Stimulated activated memory B cell treated with anti-CD40 and anti-IgM and Interleukin-4, amounts not matched to agents 10 μg/mL and 1 μg/mL and 100 μg/mL, for 72 hours (primary cell): ENCODE data around the gene UBE2S.
A peak's percentile ranks its signal among the peaks of the same experiment; 100 is the strongest.

Experiments
- ATAC-seq: fragments of 150-1000 bp; cut with Tn5 transposase; 2 replicates; pipeline ENCODE4 v1.10.0; 2021
- H3K27ac Mint-ChIP-seq: one replicate; pipeline ENCODE4 v1.8.0; 2022; ENCODE audit warnings: mild to moderate bottlenecking, mixed read lengths
- H3K27me3 Mint-ChIP-seq: one replicate; pipeline ENCODE4 v1.8.0; 2022; ENCODE audit warnings: mixed read lengths
- H3K36me3 Mint-ChIP-seq: one replicate; pipeline ENCODE4 v1.8.0; 2022; ENCODE audit warnings: mixed read lengths
- H3K4me1 Mint-ChIP-seq: one replicate; pipeline ENCODE4 v1.8.0; 2022; ENCODE audit warnings: mixed read lengths
- H3K4me3 Mint-ChIP-seq: one replicate; pipeline ENCODE4 v1.8.0; 2022; ENCODE audit warnings: mild to moderate bottlenecking, moderate library complexity, mixed read lengths
- H3K9me3 Mint-ChIP-seq: one replicate; pipeline ENCODE4 v1.8.0; 2022; ENCODE audit warnings: mixed read lengths

Gene UBE2S

DNA sequence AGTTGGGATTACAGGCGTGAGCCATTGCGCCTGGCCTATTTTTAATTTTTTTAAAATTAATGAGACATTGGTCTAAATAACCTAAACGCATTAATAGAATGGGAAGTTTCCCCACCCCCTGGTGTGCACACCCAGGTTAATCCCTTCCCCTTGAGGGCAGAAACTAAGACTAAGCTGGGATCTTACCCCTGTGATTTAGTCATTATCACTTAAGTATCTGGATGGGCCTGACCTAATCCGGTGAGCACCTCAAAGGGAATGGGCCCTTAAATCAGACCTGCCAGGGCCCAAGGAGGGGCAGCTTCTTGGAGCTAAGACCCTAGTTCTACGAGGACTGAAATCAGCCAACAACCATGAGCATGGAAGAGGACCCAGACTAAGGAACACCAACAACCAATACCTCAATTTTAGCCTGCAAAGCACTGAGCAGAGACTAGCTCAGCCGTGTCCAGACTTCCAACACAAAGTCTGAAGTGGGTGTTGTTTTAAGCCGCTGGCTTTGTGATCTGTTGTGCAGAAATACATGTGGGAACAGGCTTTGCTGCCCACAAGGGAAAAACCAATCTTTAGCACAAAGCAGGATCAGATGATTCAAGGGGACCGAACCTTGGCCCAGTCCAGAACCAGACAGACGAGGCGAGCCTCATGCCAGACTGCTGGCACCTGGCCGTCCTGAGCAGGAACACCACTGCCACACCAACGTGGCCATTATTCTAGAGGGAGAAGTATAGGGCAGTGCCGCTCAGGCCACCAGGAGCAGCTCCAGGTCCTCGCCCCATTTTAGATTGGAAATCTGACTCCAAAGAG lies 7.1 kb downstream of the UBE2S start:
- no peak for ATAC-seq
- Mint-ChIP-seq H3K36me3 (peaks cover 35% of the 10 kb centered on the region), H3K9me3 (peaks cover 2% of the 10 kb centered on the region), H3K27me3 (no peaks in the 10 kb centered on the region), H3K4me1 (peaks cover 17% of the 10 kb centered on the region), H3K27ac (no peak overlapping the region), H3K4me3 (no peak overlapping the region)

DNA sequence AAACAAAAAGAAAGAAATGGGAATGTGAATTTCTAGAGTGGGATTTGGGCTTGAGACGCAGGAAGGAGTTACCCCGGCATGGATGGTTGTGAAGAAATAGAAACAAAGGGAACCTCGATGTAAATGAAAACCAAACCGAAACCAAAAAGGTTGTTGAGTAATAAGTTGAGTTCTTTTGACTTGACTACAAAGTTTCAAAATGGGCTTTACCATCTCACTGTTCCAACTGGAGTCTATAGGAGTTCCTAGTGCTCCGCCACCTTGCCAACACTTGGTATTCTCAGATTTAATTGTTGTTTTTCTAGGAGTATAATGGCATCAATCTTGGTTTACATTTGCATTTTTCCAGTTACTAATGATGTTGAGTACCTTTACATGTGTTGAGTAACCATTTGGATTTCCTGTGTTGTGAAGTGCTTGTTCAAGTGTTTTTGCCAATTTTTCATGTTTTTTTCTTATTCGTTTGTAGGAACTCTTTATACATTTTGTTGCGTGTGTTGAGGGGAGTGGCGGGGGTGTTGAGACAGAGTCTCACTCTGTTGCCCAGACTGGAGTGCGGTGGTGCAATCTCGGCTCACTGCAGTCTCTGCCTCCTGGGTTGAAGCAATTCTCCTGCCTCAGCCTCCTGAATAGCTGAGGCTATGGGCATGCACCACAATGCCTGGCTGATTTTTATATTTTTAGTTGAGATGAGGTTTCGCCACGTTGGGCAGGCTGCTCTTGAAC lies 9.2 kb downstream of the UBE2S start:
- Mint-ChIP-seq H3K4me1 (peaks cover 14% of the 10 kb centered on the region), H3K27me3 (no peaks in the 10 kb centered on the region), H3K9me3 (peaks cover 2% of the 10 kb centered on the region), H3K27ac (no peak overlapping the region), H3K36me3 (peaks cover 25% of the 10 kb centered on the region), H3K4me3 (no peak overlapping the region)
- ATAC-seq: no peak

DNA sequence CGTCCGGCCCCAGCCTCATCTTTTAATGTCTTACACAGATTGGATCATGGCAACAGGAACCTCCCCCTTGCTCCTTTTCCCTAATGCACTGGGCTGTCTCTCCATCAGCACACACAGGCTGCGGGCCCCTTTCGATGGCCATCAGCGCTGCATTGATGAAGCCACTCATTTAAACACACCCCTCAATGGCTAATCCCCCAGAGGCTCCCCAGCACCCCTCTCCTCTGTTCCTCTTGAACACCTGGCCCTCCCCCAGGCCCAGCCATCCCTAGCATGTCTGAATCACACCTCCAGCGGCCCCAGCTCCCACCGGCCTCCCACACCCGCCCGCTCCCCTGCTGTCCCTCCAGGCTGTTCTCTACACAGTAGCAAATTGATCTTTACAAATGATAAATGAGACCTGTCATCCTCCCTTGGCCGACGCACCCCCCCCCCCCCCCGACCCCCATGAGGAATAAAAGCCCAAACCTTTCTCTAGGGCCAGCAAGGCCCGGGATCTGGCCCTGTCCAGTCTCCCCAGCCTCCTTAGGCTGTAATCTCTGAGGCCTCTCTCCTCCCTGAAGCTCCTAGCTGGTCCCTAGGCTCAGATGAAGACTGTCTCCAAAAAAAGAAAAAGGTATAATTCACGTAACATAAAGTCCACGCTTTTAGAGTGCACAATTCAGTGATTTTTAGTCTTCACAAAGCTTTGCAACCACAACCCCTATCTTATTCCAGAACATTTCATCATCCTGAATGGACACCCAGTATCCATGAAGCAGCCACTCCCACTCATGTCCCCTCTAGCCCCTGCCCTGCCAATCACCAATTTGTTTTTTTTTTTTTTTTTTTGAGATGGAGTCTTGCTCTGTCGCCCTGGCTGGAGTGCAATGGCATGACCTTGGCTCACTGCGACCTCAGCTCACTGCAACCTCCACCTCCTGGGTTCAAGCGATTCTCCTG lies 14.5 kb downstream of the UBE2S start:
- Mint-ChIP-seq H3K4me3 (no peak overlapping the region), H3K27me3 (no peaks in the 10 kb centered on the region), H3K27ac (no peak overlapping the region), H3K4me1 (peaks cover 37% of the 10 kb centered on the region), H3K36me3 (peaks cover 30% of the 10 kb centered on the region), H3K9me3 (no peaks in the 10 kb centered on the region)
- no peak for ATAC-seq

DNA sequence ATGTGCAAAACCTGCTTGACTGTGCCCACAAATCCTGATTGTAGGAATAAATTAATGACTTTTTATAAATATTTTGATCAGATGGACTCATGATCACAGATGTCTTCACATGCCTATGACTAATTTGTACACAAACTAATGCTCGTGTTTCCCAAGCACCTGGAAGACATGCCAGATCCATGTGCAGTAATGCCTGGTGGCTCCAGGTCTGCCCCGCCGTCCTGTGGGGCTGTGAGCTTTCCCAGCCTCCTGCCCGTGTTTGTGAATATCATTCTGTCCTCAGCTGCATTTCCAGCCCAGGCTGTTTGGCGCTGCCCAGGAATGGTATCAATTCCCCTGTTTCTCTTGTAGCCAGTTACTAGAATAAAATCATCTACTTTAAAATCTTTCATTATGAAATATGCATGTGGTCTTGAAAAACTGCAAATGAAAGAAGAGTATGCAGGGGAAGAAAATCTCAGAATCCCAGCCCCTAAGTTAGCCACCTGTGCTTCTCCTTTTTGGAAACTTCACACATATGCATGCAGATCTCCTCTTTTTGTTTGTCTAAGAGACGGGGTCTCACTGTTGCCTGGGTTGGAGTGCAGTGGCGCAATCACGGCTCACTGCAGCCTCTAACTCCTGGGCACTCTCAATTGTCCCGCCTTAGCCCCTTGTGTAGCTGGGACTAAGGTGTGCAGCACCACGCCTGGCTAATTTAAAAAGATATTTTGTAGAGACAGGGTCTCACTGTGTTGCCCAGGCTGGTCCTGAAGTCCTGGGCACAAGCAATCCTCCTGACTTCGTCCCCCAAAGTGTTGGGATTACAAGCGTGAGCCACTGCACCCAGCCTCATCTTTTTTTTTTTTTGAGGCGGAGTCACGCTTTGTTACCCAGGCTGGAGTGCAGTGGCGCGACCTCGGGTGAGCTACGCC lies 15.6 kb downstream of the UBE2S start:
- Mint-ChIP-seq H3K27ac (no peak overlapping the region), H3K4me1 (peaks cover 45% of the 10 kb centered on the region), H3K27me3 (no peaks in the 10 kb centered on the region), H3K9me3 (no peaks in the 10 kb centered on the region), H3K4me3 (no peak overlapping the region), H3K36me3 (peaks cover 39% of the 10 kb centered on the region)
- no peak for ATAC-seq

DNA sequence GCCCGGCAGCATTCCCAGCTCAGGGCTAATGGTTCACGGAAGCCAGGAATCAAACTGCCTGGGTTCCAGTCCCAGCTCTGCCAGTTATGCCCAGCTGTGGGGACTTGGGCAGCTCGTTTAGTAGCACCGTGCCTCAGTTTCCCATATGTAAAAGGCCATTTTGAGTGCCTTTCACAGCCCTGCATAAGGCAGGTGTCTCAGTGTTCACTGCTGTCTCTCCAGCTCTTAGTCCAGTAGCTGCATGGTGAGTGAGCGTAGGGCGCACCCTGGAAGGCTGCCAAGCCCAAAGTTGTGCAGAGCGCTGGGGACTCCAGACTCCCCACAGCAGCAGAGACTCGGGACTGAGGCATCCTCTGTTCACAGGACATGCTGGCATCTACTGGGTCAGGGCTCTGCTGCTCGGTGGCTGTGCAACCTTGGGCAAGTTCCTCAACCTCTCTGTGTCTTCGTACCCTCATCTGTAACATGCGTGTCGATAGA lies 16.4 kb downstream of the UBE2S start:
- H3K27ac Mint-ChIP-seq: no peak overlapping the region
- no peak for ATAC-seq
- no peak overlapping the region for H3K4me3 Mint-ChIP-seq
- H3K9me3 Mint-ChIP-seq: no peaks in the 10 kb centered on the region
- H3K4me1 Mint-ChIP-seq: peaks cover 52% of the 10 kb centered on the region
- peaks cover 46% of the 10 kb centered on the region for H3K36me3 Mint-ChIP-seq
- no peaks in the 10 kb centered on the region for H3K27me3 Mint-ChIP-seq

DNA sequence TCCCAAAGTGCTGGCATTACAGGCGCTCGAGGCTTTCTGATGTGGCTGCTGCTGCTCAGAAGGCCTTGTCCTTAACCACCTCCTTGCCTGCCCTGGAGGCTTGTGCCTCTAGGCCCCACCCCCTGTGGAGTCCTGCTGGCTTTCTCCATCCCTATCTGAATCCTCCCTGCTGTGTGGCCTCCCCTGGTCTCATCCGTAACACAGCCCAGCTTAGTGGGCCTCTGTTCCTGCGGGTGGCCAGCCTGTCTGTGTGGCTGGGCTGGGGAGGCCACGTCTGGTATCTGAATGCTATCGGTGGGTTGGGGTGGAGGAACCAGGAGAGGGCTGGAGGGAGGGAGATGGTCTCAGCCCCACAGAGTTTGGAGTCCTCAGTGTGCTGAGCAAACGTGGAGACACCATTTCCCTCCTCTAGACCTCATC lies 17.1 kb downstream of the UBE2S start:
- ATAC-seq: no peak
- peak overlapping the region; percentile 10 for H3K4me3 Mint-ChIP-seq
- peak overlapping the region; percentile 52 for H3K27ac Mint-ChIP-seq
- peaks cover 53% of the 10 kb centered on the region for H3K4me1 Mint-ChIP-seq
- peaks cover 53% of the 10 kb centered on the region for H3K36me3 Mint-ChIP-seq
- no peaks in the 10 kb centered on the region for H3K27me3 Mint-ChIP-seq
- no peaks in the 10 kb centered on the region for H3K9me3 Mint-ChIP-seq

DNA sequence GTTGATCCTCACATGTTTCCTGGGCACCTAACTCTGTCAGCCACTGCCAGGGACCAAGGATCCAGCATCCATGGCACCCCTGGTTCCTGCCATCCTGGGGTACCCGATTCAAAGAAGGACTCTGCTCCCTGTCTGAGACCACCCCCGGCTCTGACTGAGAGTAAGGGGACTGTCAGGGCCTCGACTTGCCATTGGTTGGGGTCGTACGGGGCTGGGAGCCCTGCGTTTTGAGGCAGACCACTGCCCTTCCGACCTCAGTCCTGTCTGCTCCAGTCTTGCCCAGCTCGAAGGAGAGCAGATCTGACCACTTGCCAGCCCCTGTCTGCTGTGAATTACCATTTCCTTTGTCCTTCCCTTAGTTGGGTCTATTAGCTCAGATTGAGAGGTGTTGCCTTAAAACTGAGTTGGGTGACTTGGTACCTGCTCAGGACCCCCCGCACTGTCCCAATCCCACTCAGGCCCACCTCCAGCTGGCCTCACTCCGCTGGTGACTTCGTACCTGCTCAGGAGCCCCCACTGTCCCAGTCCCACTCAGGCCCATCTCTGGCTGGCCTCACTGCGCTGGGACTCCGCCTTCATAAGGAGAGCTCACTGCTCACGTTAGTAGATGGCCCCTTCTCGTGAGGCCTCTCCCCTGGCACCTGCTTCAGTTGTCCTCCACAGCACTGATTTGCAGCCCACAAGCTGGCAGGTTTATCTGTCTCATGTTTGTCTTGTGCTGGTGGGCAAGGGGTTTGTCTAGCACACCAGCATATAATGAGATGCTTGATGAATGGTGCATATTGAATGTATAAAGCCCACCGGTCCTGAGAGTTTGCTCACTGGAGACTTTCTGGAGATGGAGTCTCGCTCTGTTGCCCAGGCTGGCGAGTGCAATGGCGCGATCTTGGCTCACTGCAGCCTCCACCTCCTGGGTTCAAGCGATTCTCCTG lies 17.9 kb downstream of the UBE2S start:
- no peaks in the 10 kb centered on the region for H3K9me3 Mint-ChIP-seq
- H3K36me3 Mint-ChIP-seq: peaks cover 53% of the 10 kb centered on the region
- H3K4me3 Mint-ChIP-seq: peak overlapping the region; percentile 27
- peak overlapping the region; percentile 52 for H3K27ac Mint-ChIP-seq
- peaks cover 61% of the 10 kb centered on the region for H3K4me1 Mint-ChIP-seq
- ATAC-seq: no peak
- H3K27me3 Mint-ChIP-seq: no peaks in the 10 kb centered on the region

DNA sequence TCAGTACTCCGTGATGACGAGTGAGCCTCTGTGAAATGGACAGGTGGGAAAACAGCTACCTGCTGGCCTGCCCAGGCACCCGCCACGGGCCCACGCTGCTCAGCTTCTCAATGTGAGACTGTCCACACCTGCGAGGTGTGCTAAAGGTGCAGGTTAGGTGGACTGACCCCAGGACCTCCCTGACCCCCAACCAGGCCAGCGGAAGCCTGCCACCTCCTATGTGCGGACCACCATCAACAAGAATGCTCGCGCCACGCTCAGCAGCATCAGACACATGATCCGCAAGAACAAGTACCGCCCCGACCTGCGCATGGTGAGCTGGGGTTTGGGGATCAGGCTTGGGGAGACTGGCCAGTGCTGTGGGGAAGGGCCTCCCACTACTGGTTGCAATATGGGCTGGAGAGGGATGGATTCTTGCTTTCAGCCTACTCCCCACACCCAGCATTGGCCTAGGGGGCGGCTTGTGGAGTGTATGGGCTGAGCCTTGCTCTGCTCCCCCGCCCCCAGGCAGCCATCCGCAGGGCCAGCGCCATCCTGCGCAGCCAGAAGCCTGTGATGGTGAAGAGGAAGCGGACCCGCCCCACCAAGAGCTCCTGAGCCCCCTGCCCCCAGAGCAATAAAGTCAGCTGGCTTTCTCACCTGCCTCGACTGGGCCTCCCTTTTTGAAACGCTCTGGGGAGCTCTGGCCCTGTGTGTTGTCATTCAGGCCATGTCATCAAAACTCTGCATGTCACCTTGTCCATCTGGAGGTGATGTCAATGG lies 19.7 kb downstream of the UBE2S start:
- Mint-ChIP-seq H3K4me1 (peaks cover 71% of the 10 kb centered on the region), H3K27ac (peak overlapping the region; percentile 99), H3K27me3 (no peaks in the 10 kb centered on the region), H3K36me3 (peaks cover 53% of the 10 kb centered on the region), H3K9me3 (no peaks in the 10 kb centered on the region), H3K4me3 (peak overlapping the region; percentile 100)
- ATAC-seq: no peak

DNA sequence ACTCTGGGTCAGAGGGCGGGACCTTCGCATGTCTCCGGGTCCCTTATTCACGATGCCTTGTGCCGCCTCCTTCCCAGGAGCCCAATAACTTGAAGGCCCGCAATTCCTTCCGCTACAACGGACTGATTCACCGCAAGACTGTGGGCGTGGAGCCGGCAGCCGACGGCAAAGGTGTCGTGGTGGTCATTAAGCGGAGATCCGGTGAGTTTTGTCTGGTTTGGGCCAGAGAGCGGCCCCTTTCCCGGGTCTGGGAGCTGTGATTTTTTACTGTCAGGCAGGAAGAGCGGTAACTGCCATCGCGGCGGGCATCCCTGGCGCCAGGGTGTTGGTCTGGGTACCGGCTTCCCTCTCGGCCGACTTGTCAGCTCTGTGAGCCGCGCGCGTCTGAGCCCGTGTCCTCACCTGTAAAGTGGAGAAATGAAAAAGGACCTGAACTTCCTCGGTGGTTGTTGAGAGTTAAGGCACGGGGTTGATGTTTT lies 21.1 kb downstream of the UBE2S start:
- peak overlapping the region; percentile 100 for H3K4me3 Mint-ChIP-seq
- ATAC-seq: no peak
- peaks cover 79% of the 10 kb centered on the region for H3K4me1 Mint-ChIP-seq
- H3K27ac Mint-ChIP-seq: peak overlapping the region; percentile 99
- H3K9me3 Mint-ChIP-seq: no peaks in the 10 kb centered on the region
- H3K36me3 Mint-ChIP-seq: peaks cover 53% of the 10 kb centered on the region
- H3K27me3 Mint-ChIP-seq: no peaks in the 10 kb centered on the region

DNA sequence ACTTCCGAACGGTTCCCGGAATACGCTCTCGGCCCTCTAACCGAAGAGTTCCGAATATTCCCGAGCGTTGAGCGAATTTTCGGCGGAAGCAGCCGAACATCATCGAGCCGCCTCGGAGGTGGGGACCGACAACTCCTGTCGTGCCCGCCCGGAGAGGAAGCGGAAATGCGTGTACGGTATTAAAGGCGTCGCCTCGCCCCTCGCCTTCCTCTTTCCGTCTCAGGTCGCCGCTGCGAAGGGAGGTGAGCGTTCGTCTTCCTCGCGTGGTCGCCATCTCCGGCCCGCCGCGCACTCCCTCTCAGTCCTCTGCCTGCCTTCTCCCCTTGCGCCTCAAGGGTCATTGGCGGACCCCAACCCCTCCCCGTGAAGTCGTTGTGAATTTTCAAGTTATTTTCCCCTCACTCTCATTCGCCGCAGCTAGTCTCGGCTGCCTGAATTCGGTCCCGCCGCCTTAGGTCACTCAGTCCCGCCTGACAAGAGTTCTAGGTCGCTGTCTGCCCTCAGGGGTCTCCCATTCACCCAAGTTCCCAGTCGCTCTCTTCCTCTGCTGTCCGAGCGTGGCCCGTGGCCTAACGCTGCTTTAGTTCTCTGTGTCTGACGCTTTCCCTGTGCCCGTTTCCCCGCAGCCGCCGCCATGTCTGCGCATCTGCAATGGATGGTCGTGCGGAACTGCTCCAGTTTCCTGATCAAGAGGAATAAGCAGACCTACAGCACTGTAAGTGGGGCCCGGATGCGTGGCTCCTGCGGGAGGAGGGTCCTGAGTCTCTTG lies 21.7 kb downstream of the UBE2S start, which contains the start of gene RPL28:
Gene RPL28 (plus strand): TSS at position 209 of the 769 bp plus-strand sequence. CDS start 426 bp downstream, at position 635.
- H3K4me1 Mint-ChIP-seq: peaks cover 77% of the 10 kb centered on the region
- H3K27me3 Mint-ChIP-seq: no peaks in the 10 kb centered on the region
- no peaks in the 10 kb centered on the region for H3K9me3 Mint-ChIP-seq
- peak within 1 kb of the TSS; percentile 100 for H3K4me3 Mint-ChIP-seq
- H3K27ac Mint-ChIP-seq: peak within 1 kb of the TSS; percentile 99
- ATAC-seq: peak; percentile 90
- H3K36me3 Mint-ChIP-seq: peaks cover 52% of the 10 kb centered on the region

DNA sequence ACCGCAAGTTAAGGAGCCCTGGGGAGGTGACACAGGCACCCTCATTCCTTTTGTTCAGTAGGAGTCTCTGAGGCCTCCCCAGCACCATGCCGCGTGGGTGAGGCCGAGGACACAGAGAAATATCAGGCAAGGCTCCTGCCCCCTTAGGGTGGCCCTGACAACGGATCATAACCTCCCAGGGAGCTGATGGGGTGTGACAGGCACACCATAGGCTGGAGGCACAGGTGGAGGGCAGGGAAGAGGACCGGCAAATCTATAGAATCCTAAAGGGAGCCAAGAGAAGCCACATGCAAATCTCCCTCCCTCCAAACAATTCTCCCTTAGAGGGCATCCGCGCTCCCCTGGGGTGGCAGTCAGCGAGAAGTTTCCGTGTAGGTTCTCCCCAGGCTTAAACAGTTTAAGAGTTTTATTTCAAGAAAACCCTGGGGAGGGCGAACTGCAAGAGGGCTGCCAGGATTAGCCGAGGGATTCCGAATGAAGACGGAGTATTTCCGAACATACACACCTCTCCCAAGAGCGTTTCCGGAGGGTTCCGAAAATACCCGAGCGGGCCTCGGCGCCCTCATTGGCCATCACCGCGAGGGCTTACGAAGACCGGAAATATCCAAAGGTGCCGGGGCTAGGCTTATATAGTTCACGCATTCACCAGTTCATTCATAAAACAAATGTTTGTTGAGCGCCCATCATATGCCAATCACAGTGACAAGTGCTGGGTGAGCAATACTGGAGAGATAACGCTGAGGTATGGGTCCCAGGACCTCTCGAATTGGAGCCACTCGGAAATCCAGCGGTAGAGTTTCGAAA lies 22.5 kb downstream of the UBE2S start:
- H3K36me3 Mint-ChIP-seq: peaks cover 44% of the 10 kb centered on the region

More for the DNA sequence above, 22.5 kb downstream of the UBE2S start:
- ATAC-seq: peak; percentile 87
- Mint-ChIP-seq H3K27me3 (no peaks in the 10 kb centered on the region), H3K9me3 (no peaks in the 10 kb centered on the region), H3K4me3 (peak overlapping the region; percentile 100), H3K27ac (peak overlapping the region; percentile 99), H3K4me1 (peaks cover 69% of the 10 kb centered on the region)
